Islet precursor cell (in vitro differentiated cells): ENCODE results near the gene CYP27B1.
A peak's percentile ranks its signal among the peaks of the same experiment; 100 is the strongest.
"Not testable (repeated sequence)": the region's sequence is repeated elsewhere in the genome, so short reads cannot be mapped to it uniquely, and the experiment has no call there.

ENCODE experiments used
- DNase-seq: peaks from one replicate; pipeline ENCODE4 v3.0.0-alpha.2; 2018

CYP27B1 gene

DNA sequence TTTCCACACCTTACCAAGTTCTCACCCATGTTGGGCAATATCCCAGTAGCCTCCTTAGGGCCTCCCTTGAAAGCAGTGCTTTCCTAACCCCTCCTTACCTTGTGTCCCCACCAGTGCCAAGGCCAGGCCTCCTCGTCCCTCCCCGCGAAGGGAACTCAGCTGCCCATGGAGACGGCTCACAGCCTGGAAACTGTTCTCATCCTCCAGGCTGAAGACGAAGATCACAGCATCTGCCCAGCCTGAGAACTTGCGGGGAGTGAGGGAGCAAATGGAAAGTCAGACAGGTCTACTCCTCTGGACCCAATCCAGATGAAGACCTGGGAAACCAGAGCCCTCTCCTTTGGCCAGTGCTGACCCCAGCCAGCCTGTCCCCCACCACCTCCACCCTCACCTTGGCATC lies 33.0 kb downstream of the CYP27B1 start:
- DNase-seq = peak; percentile 43

DNA sequence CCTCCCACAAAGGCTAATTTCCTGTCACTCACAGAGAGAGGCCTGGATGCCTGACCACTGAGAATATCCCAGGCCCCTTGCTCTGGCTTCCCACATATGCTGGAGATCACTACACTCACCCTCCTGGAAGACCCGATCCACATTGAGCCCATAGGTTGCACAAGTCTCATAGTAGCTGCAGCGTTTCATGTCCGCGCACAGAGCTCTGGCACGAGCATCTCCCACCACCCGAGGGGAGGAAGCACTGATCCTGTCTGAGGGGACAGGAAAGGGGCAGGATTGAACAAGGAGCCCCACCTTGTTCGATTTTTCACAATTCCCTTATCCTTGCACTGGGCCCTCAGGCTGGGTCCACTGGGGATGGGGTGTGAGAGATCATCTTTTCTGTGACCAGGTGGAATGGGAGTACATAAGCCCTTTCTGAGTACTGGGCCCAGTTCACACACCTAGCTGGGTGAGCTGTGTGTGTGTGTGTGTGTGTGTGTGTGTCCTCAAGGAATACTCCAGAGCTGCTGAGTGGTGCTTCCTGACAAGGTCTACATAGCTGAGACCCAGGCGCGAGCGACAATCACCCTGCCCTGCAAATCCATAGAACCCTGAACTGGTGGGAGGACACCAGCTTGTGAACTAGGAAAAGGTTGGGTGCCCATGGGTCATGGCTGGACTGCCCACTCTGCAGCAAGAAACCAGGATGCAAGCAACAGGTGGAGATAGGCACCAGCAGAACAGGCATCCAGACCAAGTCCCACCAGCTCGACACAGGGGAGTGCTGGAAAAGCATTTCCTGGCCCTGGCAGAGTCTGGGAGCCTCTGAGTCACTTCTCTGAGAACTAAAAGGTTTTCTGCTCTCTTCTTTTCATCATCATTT lies 33.9 kb downstream of the CYP27B1 start:
- peak; percentile 61 for DNase-seq

DNA sequence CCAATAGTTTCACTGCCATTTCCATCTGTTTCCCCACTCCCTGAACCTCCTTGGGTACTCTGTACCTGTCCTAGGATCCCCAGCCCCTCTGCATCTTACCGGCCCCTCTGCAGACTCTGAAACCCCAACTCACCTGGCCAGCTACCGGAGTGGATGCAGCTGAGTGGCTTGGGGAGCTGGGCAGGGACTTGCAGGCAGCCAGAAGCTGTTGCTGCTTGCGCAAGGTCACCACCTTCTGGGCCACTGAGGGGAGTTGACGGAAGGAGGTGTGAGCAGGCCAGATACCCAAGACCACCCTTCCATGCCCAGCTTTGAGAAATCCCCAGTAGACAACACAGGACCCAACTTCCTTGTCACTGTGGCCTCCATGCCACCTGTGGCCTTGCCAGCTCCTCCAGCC lies 34.6 kb downstream of the CYP27B1 start:
- peak; percentile 50 for DNase-seq

DNA sequence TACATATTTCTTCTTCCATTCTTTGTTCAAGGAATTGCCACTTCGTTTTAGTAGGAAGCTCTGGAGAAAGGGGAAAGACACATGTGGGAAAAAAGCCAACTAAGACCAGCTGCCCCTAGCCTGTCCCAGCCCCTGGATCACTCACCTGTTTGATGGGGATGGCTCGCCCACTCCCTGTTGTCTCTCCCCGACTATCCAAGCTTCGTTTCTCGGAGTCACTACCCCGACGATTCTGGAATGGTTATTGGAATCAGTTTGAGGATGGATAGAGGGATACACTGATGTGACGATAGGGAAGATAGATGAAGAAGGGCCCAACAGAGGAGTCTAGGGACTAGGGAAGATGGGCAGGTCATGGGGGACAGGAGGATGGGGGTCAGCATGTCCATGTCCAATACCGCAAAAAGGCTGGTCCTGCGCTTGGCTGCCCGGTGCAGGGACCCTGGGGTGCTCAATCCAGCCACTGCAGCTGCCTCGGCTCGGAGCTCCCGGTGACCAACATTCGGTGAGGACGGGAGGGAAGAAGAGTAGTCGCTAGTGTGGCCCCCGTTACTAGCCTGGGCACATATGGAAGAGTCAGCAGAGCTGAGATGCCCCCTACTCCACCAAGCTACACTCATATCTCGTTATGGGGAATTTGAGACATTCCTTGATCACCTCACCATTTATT lies 35.3 kb downstream of the CYP27B1 start:
- DNase-seq = peak; percentile 50

DNA sequence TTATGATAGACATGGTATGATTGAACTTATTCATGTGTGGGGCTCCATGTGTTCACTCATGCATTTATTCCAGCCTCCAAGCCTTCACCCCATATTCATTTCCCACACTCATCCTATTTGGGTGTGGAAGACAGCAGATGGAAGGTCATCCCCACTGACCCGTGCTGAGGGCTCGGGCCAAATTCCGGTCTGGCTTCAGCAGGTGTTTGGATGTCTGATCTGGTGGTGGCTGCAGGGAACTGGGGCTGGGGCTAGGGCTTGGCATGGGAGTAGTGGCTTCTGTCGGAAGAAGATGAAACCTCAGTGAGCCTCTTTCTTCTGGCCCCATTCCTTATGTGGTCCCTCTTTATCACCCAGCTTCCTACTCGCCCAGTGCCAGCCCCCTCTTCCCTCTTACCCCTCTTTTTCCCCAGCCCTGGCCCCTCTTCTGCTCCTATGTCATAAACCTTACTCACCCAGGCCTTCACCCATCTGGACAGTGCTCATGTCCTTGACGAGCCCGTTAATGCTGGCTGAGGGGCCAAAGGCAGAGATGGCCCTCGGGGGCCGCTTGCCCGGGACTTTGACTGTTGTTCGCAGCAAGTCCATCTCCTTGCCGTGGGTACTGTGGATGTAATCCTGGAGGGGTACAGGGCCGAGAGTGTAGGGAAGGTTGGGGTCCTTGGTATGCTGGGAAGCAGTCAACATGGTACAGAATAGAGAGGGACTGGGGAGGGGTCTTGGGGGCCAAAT lies 36.4 kb downstream of the CYP27B1 start:
- peak; percentile 50 for DNase-seq

DNA sequence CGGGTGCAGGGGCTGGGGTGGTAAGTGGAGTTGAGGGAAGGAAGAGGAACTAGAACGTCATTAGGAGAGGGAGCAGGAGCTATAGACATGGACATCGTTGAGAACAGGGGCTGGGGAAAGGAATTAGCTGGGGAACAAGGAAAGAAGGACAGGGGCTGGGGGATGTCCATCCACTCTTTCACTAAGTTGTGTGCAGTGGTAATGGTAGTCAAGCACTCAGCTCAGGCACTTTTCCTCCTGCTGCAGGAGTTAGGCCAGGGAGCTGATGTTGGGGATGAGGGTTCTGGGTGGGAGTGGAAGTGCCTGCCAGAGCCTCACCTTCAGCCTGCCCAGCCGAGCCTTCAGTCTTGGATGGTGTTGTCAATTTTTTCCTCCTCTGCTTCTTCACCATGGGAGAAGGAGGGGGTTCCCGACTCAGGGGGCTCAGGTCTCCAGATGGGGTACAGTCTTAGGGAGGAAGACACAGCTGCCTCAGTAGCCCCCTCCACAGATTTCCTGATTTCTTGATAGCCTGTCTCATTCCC lies 37.5 kb downstream of the CYP27B1 start:
- DNase-seq = peak; percentile 48

DNA sequence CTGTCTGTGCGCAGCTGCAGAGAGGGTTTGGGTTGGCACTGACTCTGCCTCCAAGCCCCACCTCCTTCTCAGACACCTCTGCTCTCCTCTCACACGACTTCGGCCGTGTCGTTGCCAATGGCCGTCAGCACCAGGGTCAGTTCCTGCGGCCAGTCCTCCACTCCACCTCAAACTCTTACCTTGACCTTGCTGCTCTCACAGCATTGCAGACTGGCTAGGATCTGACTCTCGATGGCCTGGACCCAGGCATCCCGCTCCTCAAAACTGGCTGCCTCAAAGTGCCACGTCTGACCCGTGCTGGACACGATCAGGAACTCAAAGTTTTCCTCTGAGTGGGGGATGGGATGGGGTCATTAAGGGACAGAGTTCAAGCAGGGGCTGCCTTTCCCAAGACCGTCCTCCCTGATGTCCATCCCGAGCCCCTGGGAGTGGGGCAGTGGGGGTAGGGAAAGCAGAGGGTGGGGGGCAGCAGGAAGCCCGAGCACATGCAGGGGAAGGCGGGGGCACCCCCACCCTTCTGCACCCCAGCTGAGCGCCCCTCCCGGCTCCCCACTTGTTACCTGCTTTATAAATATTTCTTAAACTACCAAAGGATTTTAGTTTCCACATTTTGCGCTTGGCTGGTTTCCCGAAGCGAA lies 39.0 kb downstream of the CYP27B1 start:
- peak; percentile 88 for DNase-seq

DNA sequence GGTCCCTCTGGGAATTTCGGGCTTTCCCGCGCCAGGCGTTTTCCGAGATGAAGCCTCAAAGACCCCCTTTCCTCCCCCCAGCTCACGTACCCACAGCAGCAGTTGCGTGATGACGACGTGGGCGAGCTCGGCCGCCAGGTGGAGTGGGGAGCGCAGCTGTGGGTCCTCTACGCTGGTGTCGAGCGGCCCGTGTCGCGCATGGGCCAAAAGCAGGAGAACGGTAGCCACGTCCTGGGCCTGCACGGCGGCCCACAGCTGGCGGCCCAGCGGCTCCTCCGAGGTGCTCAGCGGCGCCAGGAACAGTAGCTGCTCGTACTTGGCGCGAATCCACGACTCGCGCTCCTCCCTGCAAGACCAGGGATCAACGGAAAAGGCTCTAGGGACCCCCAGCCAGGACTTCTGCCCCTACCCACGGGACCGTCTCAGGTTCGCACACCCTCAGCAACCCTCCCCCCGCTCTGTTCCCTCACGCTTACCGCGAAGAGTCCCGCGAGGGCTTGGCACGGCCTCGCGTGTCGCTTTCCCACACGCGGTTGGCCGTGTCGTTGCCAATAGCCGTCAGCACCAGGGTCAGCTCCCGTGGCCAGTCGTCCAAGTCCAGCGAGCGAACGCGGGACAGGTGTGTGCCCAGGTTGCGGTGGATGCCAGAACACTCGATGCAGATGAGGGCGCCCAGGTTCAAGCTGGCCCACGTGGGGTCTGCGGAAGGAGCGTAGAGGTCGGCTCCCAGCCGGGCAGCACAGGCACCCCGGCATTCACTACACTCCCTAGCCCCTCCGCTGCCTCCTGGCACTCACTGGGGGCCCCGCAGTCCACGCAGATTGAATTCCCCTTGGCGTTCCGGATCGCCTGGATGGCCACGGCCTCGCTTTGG lies 39.8 kb downstream of the CYP27B1 start:
- DNase-seq = peak; percentile 84

DNA sequence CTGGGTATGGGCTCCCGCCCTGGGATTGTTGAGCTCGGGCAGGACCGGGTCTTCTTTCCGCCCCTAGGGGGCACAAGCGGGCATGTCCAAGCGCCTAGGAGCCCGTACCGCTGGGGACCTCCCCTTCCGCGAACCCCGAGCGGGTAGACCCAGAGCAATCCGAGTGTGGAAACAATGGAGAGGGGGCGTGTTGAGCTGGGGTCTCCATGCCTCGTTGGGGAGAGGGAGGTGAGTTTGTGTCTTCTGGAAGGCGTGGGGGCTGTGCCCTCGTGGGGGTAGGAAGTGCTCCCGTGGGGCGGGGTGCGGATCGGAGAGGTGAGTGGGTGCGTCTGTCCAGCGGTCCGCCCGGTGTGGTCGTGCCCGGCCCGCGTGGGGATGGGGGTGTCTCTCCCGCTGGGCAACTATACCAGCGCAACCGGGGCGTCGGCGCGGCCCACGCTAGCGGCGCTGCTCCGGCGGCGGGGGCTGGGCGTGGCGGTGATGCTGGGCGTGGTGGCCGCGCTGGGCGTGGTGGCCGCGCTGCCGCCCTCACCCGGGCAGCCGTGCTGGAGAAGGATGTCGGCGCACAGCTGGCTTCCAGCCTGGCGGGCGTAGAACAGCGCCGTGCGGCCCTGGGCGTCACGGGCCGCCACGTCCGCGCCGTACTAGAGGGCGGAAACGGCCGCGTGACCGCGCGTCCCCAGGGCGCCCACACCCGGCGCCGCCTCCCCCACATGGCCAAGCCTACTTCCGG lies 40.6 kb downstream of the CYP27B1 start:
- DNase-seq = peak; percentile 87

DNA sequence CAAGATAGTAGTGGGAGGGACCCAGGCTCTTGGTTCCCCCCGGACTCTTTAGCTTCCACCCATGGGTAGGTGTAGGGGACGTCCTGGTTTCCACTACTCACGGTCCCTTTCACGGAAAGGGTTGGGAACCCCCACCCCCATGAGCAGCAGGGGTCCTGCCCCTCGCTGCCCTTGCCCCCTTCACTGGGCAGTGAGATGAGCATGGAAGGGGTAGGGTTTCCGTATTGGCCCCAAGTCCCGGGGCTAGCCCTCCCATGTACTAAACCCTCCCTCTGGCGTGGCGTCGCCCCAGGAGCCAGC lies 41.1 kb downstream of the CYP27B1 start:
- no peak for DNase-seq

DNA sequence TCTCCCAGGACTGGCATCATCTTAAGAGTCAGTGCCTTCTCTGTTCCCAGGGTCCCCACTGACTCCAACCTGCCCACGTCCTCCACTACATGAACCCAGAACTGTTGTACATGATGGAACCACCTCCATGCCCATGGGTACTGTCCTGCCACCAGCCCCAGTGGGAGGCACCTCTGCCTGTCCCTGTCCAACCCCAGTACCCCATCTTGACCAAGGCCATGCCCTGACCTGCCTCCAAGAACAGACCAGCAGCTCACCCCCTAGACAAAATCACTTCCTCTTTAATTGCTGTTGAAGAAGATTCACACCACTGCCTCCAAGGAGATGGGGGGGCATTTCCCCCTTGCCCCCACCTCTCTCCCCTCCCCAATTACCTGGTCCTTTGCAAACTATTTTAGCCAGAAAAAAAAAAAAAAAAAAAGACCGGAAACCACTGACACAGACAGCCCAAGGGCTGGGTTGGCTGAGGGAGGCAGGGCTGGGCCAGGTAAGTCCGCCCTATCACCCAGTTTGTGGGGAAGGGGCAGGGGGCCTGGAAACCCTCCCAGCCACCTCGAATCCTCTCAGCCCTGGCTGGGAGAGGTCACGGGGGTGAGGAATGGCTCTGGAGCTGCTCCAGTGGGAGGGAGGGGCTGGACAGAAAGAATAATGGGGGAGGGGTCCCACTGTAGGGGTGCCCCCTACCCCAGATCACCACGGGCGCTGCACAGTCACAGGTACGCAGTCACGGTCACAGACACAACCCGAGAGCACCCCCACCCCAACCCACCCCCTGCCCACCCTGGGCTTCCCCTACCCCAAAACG lies 41.7 kb downstream of the CYP27B1 start:
- no peak for DNase-seq

DNA sequence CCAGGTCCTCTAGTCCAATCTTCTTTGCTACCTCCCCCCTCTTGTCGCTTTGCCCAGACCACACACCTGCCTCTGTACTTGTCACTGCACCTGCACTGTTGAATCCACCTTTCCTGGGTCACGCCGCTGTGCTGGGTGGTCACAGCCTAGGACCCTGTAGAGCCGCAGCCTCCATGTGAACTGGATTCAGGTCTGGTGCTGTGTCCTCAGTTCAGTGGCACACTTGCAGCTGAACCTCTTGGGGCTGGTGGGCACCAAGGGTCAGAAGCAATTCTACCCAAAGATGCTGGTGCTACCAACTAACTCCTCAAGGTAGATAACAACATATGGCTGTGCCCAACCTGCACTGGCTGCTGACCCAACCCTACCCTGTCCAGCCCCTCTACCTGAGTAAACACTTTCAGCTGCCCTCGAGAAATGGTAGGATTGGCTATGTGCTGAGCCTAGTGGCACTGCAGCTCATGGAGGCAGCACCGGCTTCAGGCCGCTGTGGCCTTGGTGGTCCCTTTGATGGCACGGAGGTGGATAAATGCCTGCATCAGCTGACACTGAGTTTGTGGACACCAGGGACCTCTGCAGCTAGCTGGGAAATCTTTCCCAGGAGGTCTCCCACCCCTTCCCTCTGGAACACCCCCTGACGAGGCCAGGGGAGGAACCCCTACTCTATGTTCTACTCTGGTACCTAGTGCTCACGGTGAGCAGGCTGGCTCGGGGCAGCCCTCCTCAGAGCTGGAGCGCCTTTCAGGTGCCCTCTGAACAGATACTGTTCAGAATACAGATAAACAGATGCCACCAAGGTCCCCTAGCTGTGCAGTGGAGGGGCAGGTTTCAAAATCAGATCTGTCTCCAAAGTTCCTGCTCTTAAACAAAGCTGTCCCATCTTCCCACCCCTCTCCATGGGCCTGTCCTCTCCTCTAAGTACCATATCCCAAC lies 42.6 kb downstream of the CYP27B1 start:
- DNase-seq = peak; percentile 52

DNA sequence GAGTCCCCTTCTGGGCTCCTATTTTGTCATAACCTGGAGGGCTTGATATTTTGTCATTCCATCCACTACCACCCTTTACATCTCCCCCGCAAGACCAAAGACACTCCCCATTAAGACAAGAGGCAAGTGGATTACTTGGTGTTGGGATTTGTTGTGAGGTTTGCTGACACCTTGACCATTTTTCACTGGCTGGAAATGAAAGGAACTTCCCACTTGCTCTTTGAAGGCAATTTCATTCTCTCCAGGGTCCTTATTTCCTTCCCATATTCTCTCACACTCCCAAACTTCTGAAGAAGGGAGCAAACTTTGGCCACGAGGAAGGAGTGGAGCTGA lies 43.3 kb downstream of the CYP27B1 start:
- DNase-seq = no peak

DNA sequence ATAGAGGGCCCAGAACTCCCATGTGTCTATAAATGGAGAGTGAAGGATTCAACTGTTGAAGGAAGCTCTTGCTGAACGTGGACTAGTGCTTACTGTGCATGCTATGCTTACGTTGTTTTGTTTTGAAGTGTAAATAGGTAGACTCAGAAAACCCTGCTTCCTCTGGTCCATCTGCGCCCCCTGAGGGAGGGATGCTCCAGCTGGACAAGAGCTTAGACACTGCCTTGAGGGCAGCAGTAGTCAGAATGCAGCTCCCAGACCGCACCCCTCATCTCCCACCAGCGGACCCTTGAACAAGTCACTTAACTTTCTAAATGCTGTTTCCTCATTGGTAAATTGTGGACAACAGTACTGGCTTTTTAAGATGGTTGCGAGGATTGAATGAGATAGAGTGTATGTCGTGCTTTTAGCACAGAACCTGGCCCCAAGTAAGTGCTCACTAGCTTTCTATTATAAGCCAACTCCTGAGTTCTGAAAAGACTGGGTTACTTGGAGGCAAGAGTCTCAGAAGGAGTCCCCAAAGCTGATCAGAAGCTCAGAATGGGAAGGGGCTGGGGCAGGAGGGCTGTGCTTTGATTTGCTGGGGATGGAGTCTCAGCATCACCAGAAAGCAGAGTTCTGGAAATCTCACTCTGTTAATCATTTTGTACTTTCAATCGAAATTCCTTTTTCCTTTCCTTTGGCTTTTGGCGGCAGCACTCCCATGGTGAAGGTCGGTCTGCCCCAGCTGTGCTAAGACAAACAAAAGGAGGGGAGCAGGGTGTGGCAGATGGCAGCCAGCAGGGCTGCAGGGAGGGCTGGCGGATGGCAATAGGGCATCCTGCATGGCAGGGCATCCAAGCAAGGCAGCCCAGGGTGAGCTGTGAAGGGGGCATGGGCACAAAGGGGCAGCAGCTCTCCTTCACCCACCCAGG lies 43.9 kb downstream of the CYP27B1 start:
- peak; percentile 48 for DNase-seq

DNA sequence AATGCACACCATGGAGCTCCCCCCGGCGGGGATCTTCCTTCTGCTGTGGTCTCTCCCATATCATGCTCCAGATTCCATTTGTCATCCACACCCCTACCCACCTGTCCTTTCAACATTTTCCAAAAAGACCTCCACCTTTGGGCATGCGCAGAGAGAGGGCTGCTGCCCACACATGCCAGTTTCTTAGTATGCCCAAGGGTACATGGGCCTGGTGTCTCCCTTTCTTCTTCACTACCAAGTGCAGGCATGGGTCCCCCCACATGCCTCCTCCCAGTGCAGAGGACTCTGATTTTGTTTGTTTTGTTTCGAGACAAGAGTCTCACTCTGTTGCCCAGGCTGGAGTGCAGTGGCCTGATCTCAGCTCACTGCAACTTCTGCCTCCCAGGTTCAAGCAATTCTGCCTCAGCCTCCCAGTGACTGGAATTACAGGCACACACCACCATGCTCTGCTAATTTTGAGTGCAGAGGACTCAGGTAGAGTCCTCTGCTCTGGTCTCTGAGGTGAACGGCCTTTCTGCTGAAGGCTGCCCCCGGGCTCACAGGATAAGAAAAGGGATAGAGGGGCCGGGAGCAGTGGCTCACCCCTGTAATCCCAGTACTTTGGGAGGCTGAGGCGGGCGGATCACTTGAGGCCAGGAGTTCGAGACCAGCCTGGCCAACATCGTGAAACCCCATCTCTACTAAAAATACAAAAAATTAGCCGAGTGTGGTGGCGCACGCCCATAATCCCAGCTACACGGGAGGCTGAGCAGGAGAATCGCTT lies 44.9 kb downstream of the CYP27B1 start:
- not testable (repeated sequence) for DNase-seq

DNA sequence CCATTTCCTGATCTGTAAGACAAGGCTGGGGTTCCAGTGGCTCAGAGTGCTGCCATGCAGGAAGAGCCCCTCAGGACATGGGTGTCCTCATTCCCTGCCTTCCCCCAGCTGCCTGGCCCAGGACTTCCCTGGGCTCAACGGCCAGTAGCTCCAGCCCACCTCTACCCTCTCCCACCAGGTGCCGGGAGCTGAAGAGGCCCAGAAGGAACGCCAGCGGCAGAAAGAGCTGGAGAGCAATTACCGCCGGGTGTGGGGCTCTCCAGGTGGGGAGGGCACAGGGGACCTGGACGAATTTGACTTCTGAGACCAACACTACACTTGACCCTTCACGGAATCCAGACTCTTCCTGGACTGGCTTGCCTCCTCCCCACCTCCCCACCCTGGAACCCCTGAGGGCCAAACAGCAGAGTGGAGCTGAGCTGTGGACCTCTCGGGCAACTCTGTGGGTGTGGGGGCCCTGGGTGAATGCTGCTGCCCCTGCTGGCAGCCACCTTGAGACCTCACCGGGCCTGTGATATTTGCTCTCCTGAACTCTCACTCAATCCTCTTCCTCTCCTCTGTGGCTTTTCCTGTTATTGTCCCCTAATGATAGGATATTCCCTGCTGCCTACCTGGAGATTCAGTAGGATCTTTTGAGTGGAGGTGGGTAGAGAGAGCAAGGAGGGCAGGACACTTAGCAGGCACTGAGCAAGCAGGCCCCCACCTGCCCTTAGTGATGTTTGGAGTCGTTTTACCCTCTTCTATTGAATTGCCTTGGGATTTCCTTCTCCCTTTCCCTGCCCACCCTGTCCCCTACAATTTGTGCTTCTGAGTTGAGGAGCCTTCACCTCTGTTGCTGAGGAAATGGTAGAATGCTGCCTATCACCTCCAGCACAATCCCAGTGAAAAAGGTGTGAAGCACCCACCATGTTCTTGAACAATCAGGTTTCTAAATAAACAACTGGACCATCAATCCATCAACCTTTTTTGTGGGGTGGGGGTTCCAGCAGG lies 46.0 kb downstream of the CYP27B1 start:
- DNase-seq = no peak
